Psoas muscle (tissue), 8 donors: Measurements from ENCODE around the gene CTAGE6. TPM values are rescaled to one million over a fixed set of nuclear protein-coding genes. Genes with fewer than 3 reads are reported as not detected.
"Not testable (repeated sequence)": the region's sequence is repeated elsewhere in the genome, so short reads cannot be mapped to it uniquely, and the experiment has no call there.

Source experiments
- ATAC-seq, 4 donors: fragments of 200-7000 bp; cut with Tn5 transposase; one replicate each; pipeline ENCODE4 v1.9.1; 2020; ENCODE audit warnings: moderate library complexity in 3 of 4, mild to moderate bottlenecking in 2 of 4
- DNase-seq, 2 donors: peaks; one replicate each; pipeline ENCODE4 v3.0.0-alpha.2; 2020
- H3K27ac ChIP-seq: fragments of 200-600 bp; one replicate; pipeline ENCODE4 v1.8.0; 2022
- H3K27me3 ChIP-seq, 3 donors: fragments of 200-600 bp in 1 of 3; one replicate each; pipeline versions ENCODE4 v1.6.1 to v1.8.0; 2013 to 2022; ENCODE audit warnings: low read length in 2 of 3, mild to moderate bottlenecking in 2 of 3, moderate library complexity in 1 of 3; ENCODE audit not compliant: insufficient read depth in 3 of 3
- H3K36me3 ChIP-seq, 2 donors: fragments of 200-600 bp in 1 of 2; one replicate each; pipeline versions ENCODE4 v1.6.1 to v1.8.0; 2013 to 2022; ENCODE audit warnings: low read depth in 1 of 2, mild to moderate bottlenecking in 1 of 2, moderate library complexity in 1 of 2; ENCODE audit not compliant: insufficient read depth in 1 of 2
- H3K4me1 ChIP-seq: fragments of 200-600 bp; one replicate; pipeline ENCODE4 v1.8.0; 2022
- H3K4me3 ChIP-seq: fragments of 200-600 bp; one replicate; pipeline ENCODE4 v1.8.0; 2022; ENCODE audit warnings: mild to moderate bottlenecking
- H3K9me3 ChIP-seq: fragments of 200-600 bp; one replicate; pipeline ENCODE4 v1.8.0; 2022
- CTCF ChIP-seq: fragments of 200-600 bp; IDR thresholded peaks from one replicate; pipeline ENCODE4 v1.8.0; 2022; ENCODE audit warnings: antibody characterized with exemption
- WGBS, 3 donors: extraction: QIAGEN DNeasy Blood & Tissue Kit; methylation state at CpG; one replicate each; pipeline versions ENCODE4 v1.1.6 to v1.1.7; 2013; 5-methylcytosine and 5-hydroxymethylcytosine counted together
- intact Hi-C, 2 donors: fragments of 100-400 bp; cut with DNase I; formaldehyde crosslinking; loops; one replicate each; pipeline versions ENCODE4 v1.11.0 to v1.14.2; 2022
- polyA plus RNA-seq, 3 donors: library from polyadenylated mRNA; stranded (reverse); fragments of 200-250 nt; gene quantifications; one replicate each; pipeline ENCODE4 v1.2.3, GENCODE V29; 2013
- total RNA-seq, 4 donors: library from RNA; stranded (reverse); fragmentation: NEBNext Ultra II Directional in 2 of 4; extraction: Animal tissue kit (Norgen Biotek cat#: 25700) in 2 of 4; gene quantifications; one replicate each; pipeline versions ENCODE4 v1.2.1 to v1.2.4, GENCODE V29; 2021 to 2023
- donor health status: healthy with polysubstance abuse.
- donor health status: DM: no; HTN: no; CAD: no; lungs with moderate emphysema.
- donor health status: Bipolar disorder and iron deficiency.
- donor health status: healthy.
- donor health status: DM: yes; HTN: yes; CAD: no.
- donor health status: DM: no; HTN: no; CAD: no.
- donor health status: DM: no; HTN: no; CAD: no.
- donor health status: DM: yes; HTN: yes; CAD: no.

The CTAGE6 gene
- total and polyA plus RNA-seq, 7 donors = not detected

- H3K27ac ChIP-seq, intact Hi-C loops, DNase-seq, H3K36me3 ChIP-seq, H3K9me3 ChIP-seq, H3K4me3 ChIP-seq, H3K4me1 ChIP-seq, H3K27me3 ChIP-seq: not testable (repeated sequence)
- ATAC-seq = peak; percentile 27 to 82 (median 74)
- 7 to 20% (median 13%) methylated on average over 1 of the region's 5 CpGs for WGBS, 3 donors
Observed at GRCh38 chr7:143765678-143766077, 8.2 kb upstream of the CTAGE6 start.

- DNase-seq, H3K27me3 ChIP-seq, ATAC-seq, intact Hi-C loops, H3K9me3 ChIP-seq, H3K4me1 ChIP-seq, H3K27ac ChIP-seq, H3K4me3 ChIP-seq, H3K36me3 ChIP-seq: not testable (repeated sequence)
- WGBS, 3 donors = no CpG with 5 or more reads among the region's 1 CpG
Observed at GRCh38 chr7:143763065-143763464, 5.6 kb upstream of the CTAGE6 start.

DNA sequence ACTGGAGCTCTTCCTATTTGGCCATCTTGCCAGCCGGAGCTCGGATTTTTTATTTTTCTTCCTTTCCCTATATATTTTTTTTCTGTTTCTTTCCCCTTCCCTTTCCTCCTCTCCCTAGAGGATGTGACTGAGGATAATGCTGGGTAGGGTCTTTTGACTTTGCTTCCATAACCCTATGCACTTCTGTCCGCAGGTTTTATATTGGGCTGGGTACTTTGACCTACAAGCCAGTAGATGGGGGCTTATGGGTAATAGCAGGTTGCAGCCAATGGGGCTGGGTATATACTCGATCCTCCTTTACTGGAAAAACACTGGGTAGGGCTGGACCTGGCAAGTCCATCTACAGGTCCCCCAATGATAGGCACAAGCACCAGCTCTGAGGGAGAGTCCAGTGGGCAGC, 12.2 kb downstream of the CTAGE6 start:
- WGBS, 3 donors = 80 to 100% (median 94%) methylated on average over 1 to 2 of the region's 4 CpGs
- H3K36me3 ChIP-seq, H3K9me3 ChIP-seq, DNase-seq, H3K27ac ChIP-seq, H3K27me3 ChIP-seq, H3K4me3 ChIP-seq, ATAC-seq, H3K4me1 ChIP-seq, intact Hi-C loops: not testable (repeated sequence)

DNA sequence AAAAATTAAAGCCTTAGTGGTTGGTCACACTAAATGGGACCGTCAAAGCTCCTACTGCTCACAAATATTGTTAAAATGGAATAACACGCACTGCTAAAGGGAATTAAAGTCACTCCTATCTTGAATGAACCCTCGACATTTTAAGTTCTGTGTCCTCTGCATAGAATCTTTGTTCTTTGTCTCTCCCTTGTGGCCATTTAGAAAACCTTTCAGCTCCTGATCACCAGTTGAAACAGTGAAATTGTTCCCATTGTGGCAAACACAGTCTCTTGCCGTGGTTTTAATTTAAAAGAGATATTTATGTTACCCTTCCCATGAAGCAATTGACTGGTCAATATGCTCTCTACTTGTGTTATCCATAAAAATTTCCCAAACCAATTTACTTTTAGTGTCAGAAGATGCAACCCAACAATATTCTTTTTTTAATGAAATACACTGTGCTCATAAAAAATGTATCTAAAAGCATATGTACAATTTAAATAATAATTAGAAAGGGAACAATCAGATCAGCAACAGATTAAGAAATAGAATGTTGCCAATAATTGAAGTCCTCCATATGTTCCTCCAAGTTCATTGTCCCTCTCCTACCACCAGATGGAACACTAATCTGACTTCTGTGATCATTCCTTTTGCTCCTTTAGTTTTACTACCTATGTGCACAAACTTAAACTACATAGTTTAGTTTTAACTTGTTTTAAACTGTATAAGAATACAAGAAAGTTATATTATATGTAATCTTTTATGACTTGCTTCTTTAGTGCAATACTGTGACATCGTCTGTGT, 20.3 kb downstream of the CTAGE6 start:
- H3K4me3 ChIP-seq, H3K36me3 ChIP-seq, H3K4me1 ChIP-seq, H3K27ac ChIP-seq, DNase-seq, intact Hi-C loops, H3K9me3 ChIP-seq, H3K27me3 ChIP-seq: not testable (repeated sequence)
- peak in 3 of 4 donors; percentile 69 to 75 (median 73) for ATAC-seq
- peak; percentile 69 for TF ChIP-seq CTCF
- 19 to 25% (median 20%) methylated on average over 5 of the region's 5 CpGs for WGBS, 3 donors

DNA sequence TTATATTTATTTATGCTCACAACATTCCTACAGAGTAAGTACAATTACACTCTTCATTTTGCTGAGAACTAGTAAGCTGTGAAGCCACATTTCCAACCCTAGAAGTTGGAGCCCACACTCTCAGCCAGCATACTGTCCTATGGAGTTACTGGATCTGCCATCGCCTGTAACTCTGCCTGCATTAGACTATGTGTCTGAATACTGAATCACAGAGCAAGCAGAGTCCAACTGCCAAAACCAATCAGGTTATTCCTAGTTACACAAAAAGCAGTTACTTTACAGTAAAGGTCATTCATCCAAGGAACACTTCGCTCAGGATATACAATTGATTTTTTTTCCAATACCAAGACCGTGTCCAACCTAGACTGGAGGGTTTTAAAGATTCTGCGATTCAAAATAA, 21.5 kb downstream of the CTAGE6 start:
- no peak for ATAC-seq
- no peak for TF ChIP-seq CTCF

DNA sequence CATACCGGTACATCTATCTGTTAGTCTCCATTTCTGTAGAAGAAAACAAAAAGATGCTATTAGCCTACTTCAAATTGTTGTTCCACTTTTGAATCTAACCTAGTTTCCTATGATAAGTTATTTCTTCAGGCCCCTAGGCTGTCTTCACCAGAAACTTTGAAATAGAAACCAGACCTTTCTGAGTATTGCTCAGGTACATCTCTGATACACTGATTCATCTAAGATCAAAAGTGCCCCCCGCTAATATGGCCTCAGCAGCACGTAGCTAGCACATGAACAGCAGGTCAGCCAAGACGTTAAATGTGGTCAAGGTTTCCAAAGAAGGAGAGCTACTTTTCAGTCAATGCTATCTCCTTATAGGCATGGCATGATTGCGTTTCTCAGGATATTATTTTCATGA, 23.6 kb downstream of the CTAGE6 start:
- Histone ChIP-seq H3K4me1 (no peaks in the 10 kb centered on the region), H3K27ac (no peak overlapping the region), H3K4me3 (no peak overlapping the region), H3K9me3 (no peaks in the 10 kb centered on the region), H3K36me3 (no peaks in the 10 kb centered on the region), H3K27me3 (no peaks in the 10 kb centered on the region)
- intact Hi-C loops = loop anchor here in 1 of 2 donors (5.0 kb wide), 1 partner anchor 393 kb away; no protein-coding TSS in a partner anchor
- TF ChIP-seq CTCF = no peak
- ATAC-seq (no peak), DNase-seq (no peak)
- WGBS, 3 donors = 90 to 95% (median 93%) methylated on average over 5 of the region's 5 CpGs

More for the DNA sequence above, 21.5 kb downstream of the CTAGE6 start:
- WGBS, 3 donors = 93 to 96% (median 94%) methylated on average over 4 of the region's 4 CpGs
- Histone ChIP-seq H3K27me3 (no peaks in the 10 kb centered on the region), H3K4me1 (no peaks in the 10 kb centered on the region), H3K4me3 (no peak overlapping the region), H3K36me3 (no peaks in the 10 kb centered on the region), H3K27ac (no peak overlapping the region), H3K9me3 (no peaks in the 10 kb centered on the region)
- intact Hi-C loops = no loop called here
- DNase-seq = no peak
